SK-N-SH (cell line): ENCODE results near the gene SH3D19. TPM values are rescaled to one million over a fixed set of nuclear protein-coding genes. Genes with fewer than 3 reads are reported as not detected.

Experiments
- CTCF ChIA-PET: fragments of 300-600, 350-600 bp; formaldehyde crosslinking; extraction: SDS; loops from one replicate; lab custom pipeline; 2021; lab: Yijun Ruan, JAX
- POLR2A ChIA-PET: fragments of 350-600 bp; sonication (Branson Sonifier 250); formaldehyde crosslinking; extraction: SDS; loops from one replicate; lab custom pipeline; 2020; ENCODE audit warnings: antibody characterized with exemption, inconsistent platforms; lab: Yijun Ruan, JAX
- DNase-seq: peaks from one replicate; pipeline ENCODE4 v3.0.0; 2012
- H2AFZ ChIP-seq: fragments of 200-600 bp; sonication (generic); 2 replicates; pipeline ENCODE4 v1.8.1; 2016; ENCODE audit warnings: antibody characterized with exemption, mild to moderate bottlenecking, low read depth
- H3F3A ChIP-seq: fragments of 200-600 bp; sonication (generic); replicated peaks from 2 replicates; pipeline ENCODE3; 2016; ENCODE audit warnings: antibody characterized with exemption, mild to moderate bottlenecking; ENCODE audit not compliant: insufficient read depth
- H3K27ac ChIP-seq, 2 experiments: fragments of 200-500 bp in 1 of 2; fragments of 200-600 bp in 1 of 2; sonication (Bioruptor generic) in 1 of 2; sonication (generic), shearing (Covaris generic) in 1 of 2; 2 replicates each; pipeline versions ENCODE4 v1.5.1 to v1.6.1; 2014 to 2016; ENCODE audit warnings: low read depth in 2 of 2, inconsistent platforms in 1 of 2, low read length in 1 of 2, mild to moderate bottlenecking in 1 of 2, mixed read lengths in 1 of 2
- H3K27me3 ChIP-seq: fragments of 200-600 bp; sonication (generic), shearing (Covaris generic); 2 replicates; pipeline ENCODE4 v1.6.1; 2016; ENCODE audit warnings: mixed run types; ENCODE audit not compliant: insufficient read depth
- H3K36me3 ChIP-seq, 2 experiments: fragments of 200-500 bp in 1 of 2; fragments of 200-600 bp in 1 of 2; sonication (Bioruptor generic) in 1 of 2; sonication (generic) in 1 of 2; replicated peaks in 1 of 2; 2 replicates each; pipeline versions ENCODE3 to v1.5.1; 2014 to 2016; ENCODE audit warnings: low read length in 1 of 2, mild to moderate bottlenecking in 1 of 2; ENCODE audit not compliant: insufficient read depth in 2 of 2, control insufficient read depth in 1 of 2
- H3K4me1 ChIP-seq, 2 experiments: fragments of 200-500 bp in 1 of 2; fragments of 200-600 bp in 1 of 2; sonication (Bioruptor generic) in 1 of 2; sonication (generic), shearing (Covaris generic) in 1 of 2; 2 replicates each; pipeline versions ENCODE4 v1.5.1 to v1.6.1; 2014 to 2016; ENCODE audit warnings: low read depth in 1 of 2, low read length in 1 of 2, mixed run types in 1 of 2; ENCODE audit not compliant: insufficient read depth in 2 of 2, control insufficient read depth in 1 of 2
- H3K4me2 ChIP-seq: fragments of 200-600 bp; sonication (generic), shearing (Covaris generic); 2 replicates; pipeline ENCODE4 v1.6.1; 2017; ENCODE audit warnings: mixed run types
- H3K4me3 ChIP-seq, 2 experiments: fragments of 200-500 bp in 1 of 2; fragments of 200-600 bp in 1 of 2; sonication (Bioruptor generic) in 1 of 2; sonication (generic), shearing (Covaris generic) in 1 of 2; 2 replicates each; pipeline versions ENCODE4 v1.5.1 to v1.8.1; 2014 to 2016; ENCODE audit warnings: low read depth in 2 of 2, inconsistent platforms in 1 of 2, low read length in 1 of 2, mild to moderate bottlenecking in 1 of 2, mixed read lengths in 1 of 2, moderate library complexity in 1 of 2
- H3K79me2 ChIP-seq: fragments of 200-600 bp; sonication (generic); 2 replicates; pipeline ENCODE4 v1.8.1; 2017; ENCODE audit warnings: mild to moderate bottlenecking; ENCODE audit not compliant: insufficient read depth
- H3K9ac ChIP-seq: fragments of 200-600 bp; sonication (generic); 2 replicates; pipeline ENCODE4 v1.6.1; 2017; ENCODE audit warnings: mixed run types
- H3K9me2 ChIP-seq: fragments of 200-600 bp; sonication (generic); 2 replicates; pipeline ENCODE4 v1.6.1; 2017; ENCODE audit warnings: mixed run types
- H3K9me3 ChIP-seq: fragments of 200-600 bp; sonication (generic); 2 replicates; pipeline ENCODE4 v1.6.1; 2017; ENCODE audit warnings: mixed run types, mild to moderate bottlenecking, moderate library complexity
- H4K20me1 ChIP-seq: fragments of 200-600 bp; sonication (generic); 2 replicates; pipeline ENCODE4 v1.6.1; 2017; ENCODE audit warnings: mild to moderate bottlenecking, mixed run types; ENCODE audit not compliant: insufficient read depth
- CHD2 ChIP-seq: fragments of 150-350 bp; IDR thresholded peaks from 2 replicates; pipeline ENCODE4 v1.6.1; 2018; ENCODE audit warnings: low read length; ENCODE audit not compliant: partially characterized antibody
- FOSL2 ChIP-seq: IDR thresholded peaks from 2 replicates; pipeline ENCODE4 v1.4.0; 2012; ENCODE audit warnings: low read depth, mild to moderate bottlenecking, moderate library complexity, borderline replicate concordance
- FOXJ3 ChIP-seq: sonication (generic); formaldehyde crosslinking; IDR thresholded peaks from 2 replicates; pipeline ENCODE4 v1.5.1; 2020; ENCODE audit warnings: mild to moderate bottlenecking, missing genetic modification reagents
- GABPA ChIP-seq: IDR thresholded peaks from 2 replicates; pipeline ENCODE4 v1.4.0; 2012; ENCODE audit warnings: low read depth, mild to moderate bottlenecking
- NRF1 ChIP-seq: IDR thresholded peaks from 2 replicates; pipeline ENCODE4 v1.6.1; 2012; ENCODE audit warnings: low read depth, mild to moderate bottlenecking, low read length
- PBX3 ChIP-seq: IDR thresholded peaks from 2 replicates; pipeline ENCODE4; 2012
- POLR2AphosphoS5 ChIP-seq: IDR thresholded peaks from 2 replicates; pipeline ENCODE4 v1.6.1; 2012; ENCODE audit warnings: low read depth, low read length
- RAD21 ChIP-seq: IDR thresholded peaks from 2 replicates; pipeline ENCODE4 v1.6.1; 2012; ENCODE audit warnings: mild to moderate bottlenecking, low read length
- RXRA ChIP-seq: IDR thresholded peaks from 2 replicates; pipeline ENCODE4 v1.4.0; 2012; ENCODE audit warnings: low read depth, mild to moderate bottlenecking, borderline replicate concordance
- SMC3 ChIP-seq: IDR thresholded peaks from 2 replicates; pipeline ENCODE4 v1.6.1; 2012; ENCODE audit warnings: low read depth, low read length, improper control_type of control experiment
- TAF1 ChIP-seq: IDR thresholded peaks from 2 replicates; pipeline ENCODE4 v1.6.1; 2012; ENCODE audit warnings: low read depth, mild to moderate bottlenecking, low read length, moderate library complexity, borderline replicate concordance
- YY1 ChIP-seq: IDR thresholded peaks from 2 replicates; pipeline ENCODE4 v1.4.0; 2012; ENCODE audit warnings: low read depth, mild to moderate bottlenecking
- ZBTB33 ChIP-seq: IDR thresholded peaks from 2 replicates; pipeline ENCODE4 v1.4.0; 2012; ENCODE audit warnings: low read depth, borderline replicate concordance
- WGBS: methylation state at CpG from one replicate; pipeline ENCODE4 v1.1.6; 2017; ENCODE audit warnings: low lambda C conversion rate; 5-methylcytosine and 5-hydroxymethylcytosine counted together
- polyA plus RNA-seq, 3 experiments: library from polyadenylated mRNA; depleted of rRNA; stranded (reverse); fragments of >200 nt; gene quantifications; 2 replicates each; pipeline ENCODE4 v1.2.3, GENCODE V29; 2012
- TF ChIP-seq, protein P1 (sequence below): IDR thresholded peaks from 2 replicates; pipeline ENCODE4 v1.4.0; 2012; ENCODE audit warnings: low read depth, borderline replicate concordance

Gene SH3D19
- polyA plus RNA-seq, 1 of the 3 experiments (the other 2 are of a cell fraction): 7.1 TPM

DNA sequence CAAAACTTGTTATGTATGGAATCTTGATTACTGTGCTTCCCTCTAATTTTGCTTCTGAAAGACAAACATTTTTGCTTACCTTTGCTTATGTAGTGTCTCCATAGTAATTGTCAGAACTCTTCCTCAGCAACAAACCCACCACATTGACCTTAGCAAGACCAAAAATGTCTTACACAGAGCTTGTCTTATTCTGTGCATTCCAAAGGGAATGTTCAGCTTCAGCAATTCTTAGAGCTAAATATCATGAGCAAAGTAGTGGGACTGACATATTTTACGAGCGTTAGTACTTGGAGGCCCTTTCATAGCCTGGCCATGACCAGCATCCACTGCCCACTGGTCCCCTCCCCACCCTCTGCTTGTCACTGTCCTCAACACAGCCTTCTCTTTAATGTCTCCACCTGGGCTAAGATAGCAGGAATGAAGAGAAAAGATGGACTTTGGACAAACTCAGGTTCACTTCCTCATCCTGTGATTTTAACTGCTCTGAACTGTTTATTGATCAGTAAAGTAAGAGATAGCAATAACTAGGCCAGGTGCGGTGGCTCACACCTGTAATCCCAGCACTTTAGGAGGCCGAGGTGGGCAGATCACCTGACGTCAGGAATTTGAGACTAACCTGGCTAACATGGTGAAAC is 15.5 kb upstream of the SH3D19 start:
- Histone ChIP-seq H3K9me2 (no peaks in the 10 kb centered on the region), H3K4me1 (no peaks in the 10 kb centered on the region), H3K27me3 (no peaks in the 10 kb centered on the region), H3K27ac (no peak overlapping the region), H3K4me3 (no peak overlapping the region), H2AFZ (no peak overlapping the region), H3K9ac (no peak overlapping the region), H3K36me3 (no peaks in the 10 kb centered on the region), H3F3A (no peaks in the 10 kb centered on the region), H3K9me3 (no peaks in the 10 kb centered on the region), H3K79me2 (no peaks in the 10 kb centered on the region), H3K4me2 (no peak overlapping the region), H4K20me1 (no peaks in the 10 kb centered on the region)
- no peak for TF ChIP-seq POLR2AphosphoS5
- no peak for TF ChIP-seq SMC3
- no peak for TF ChIP-seq GABPA
- TF ChIP-seq CHD2: no peak
- no peak for TF ChIP-seq ZBTB33
- TF ChIP-seq, protein P1, sequence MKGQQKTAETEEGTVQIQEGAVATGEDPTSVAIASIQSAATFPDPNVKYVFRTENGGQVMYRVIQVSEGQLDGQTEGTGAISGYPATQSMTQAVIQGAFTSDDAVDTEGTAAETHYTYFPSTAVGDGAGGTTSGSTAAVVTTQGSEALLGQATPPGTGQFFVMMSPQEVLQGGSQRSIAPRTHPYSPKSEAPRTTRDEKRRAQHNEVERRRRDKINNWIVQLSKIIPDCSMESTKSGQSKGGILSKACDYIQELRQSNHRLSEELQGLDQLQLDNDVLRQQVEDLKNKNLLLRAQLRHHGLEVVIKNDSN: no peak
- TF ChIP-seq PBX3: no peak
- ChIA-PET POLR2A (no interaction called here), CTCF (no interaction called here)
- DNase-seq: no peak
- WGBS: 94% methylated on average over 5 of the region's 5 CpGs

GRCh38 chr4:151339467-151339866 is 14.1 kb upstream of the SH3D19 start:
- H3K9me3 ChIP-seq: no peaks in the 10 kb centered on the region
- no peaks in the 10 kb centered on the region for H3K27me3 ChIP-seq
- no peaks in the 10 kb centered on the region for H3K36me3 ChIP-seq
- H3K27ac ChIP-seq: no peak overlapping the region
- H3K9ac ChIP-seq: no peak overlapping the region
- H3K4me3 ChIP-seq: no peak overlapping the region
- H4K20me1 ChIP-seq: no peaks in the 10 kb centered on the region
- DNase-seq: no peak
- TF ChIP-seq FOXJ3 (CRISPR knock-in tag): no peak
- no peak for TF ChIP-seq TAF1
- no peak for TF ChIP-seq YY1
- TF ChIP-seq NRF1: no peak
- TF ChIP-seq RAD21: no peak
- no peak for TF ChIP-seq RXRA
- TF ChIP-seq FOSL2: no peak
- TF ChIP-seq, all 33 proteins: peak for 0
- Histone ChIP-seq H3K4me2 (no peak overlapping the region), H3K79me2 (no peaks in the 10 kb centered on the region), H3K4me1 (no peaks in the 10 kb centered on the region), H3F3A (no peaks in the 10 kb centered on the region), H3K9me2 (no peaks in the 10 kb centered on the region), H2AFZ (no peak overlapping the region)
- ChIA-PET POLR2A (no interaction called here), CTCF (no interaction called here)
- WGBS: 91% methylated on average over 2 of the region's 2 CpGs
